Caco-2 (cell line): Measurements from ENCODE around the gene LRRC8C. TPM values are rescaled to one million over a fixed set of nuclear protein-coding genes. Genes with fewer than 3 reads are reported as not detected.

Experiments
- BruUV-seq: library from RNA; stranded (reverse); fragments of 400-500 nt; replicated peaks from 2 replicates; lab custom pipeline; 2021; lab: Mats Ljungman, UMichigan
- CTCF ChIA-PET: fragments of 300-600 bp; sonication (Branson Sonifier 250); formaldehyde crosslinking; loops from one replicate; lab custom pipeline; 2022; ENCODE audit warnings: antibody characterized with exemption; lab: Charles Lee
- POLR2A ChIA-PET: fragments of 300-600 bp; sonication (Branson Sonifier 250); formaldehyde crosslinking; loops from one replicate; lab custom pipeline; 2022; ENCODE audit warnings: antibody characterized with exemption; lab: Charles Lee
- DNase-seq, 2 experiments: peaks; one replicate each; pipeline versions ENCODE4 v3.0.0 to v3.0.0-alpha.2; 2020 to 2022
- H3K27me3 ChIP-seq: replicated peaks from 2 replicates; pipeline ENCODE4 v1.6.0; 2011; ENCODE audit warnings: low read length; ENCODE audit not compliant: control insufficient read depth, insufficient read depth
- H3K36me3 ChIP-seq: 2 replicates; pipeline ENCODE4 v1.5.1; 2011; ENCODE audit warnings: low read length; ENCODE audit not compliant: control insufficient read depth, insufficient read depth
- H3K4me1 ChIP-seq: fragments of 250-450 bp; sonication (Bioruptor Pico); 2 replicates; pipeline ENCODE4 v1.5.1; 2020; ENCODE audit warnings: mild to moderate bottlenecking
- H3K4me3 ChIP-seq: 2 replicates; pipeline ENCODE4 v1.5.1; 2011; ENCODE audit warnings: low read depth, mild to moderate bottlenecking, control low read depth, low read length
- H3K9me3 ChIP-seq: fragments of 250-450 bp; sonication (Bioruptor Pico); 2 replicates; pipeline ENCODE4 v1.5.1; 2020; ENCODE audit warnings: mild to moderate bottlenecking, moderate library complexity
- H3K27ac Mint-ChIP-seq: one replicate; pipeline ENCODE4 v1.8.0; 2022; ENCODE audit warnings: mixed read lengths; ENCODE audit not compliant: unreplicated experiment
- H3K27me3 Mint-ChIP-seq: one replicate; pipeline ENCODE4 v1.8.0; 2022; ENCODE audit warnings: mixed read lengths; ENCODE audit not compliant: insufficient read depth, unreplicated experiment
- H3K36me3 Mint-ChIP-seq: one replicate; pipeline ENCODE4 v1.8.0; 2022; ENCODE audit warnings: mild to moderate bottlenecking, mixed read lengths; ENCODE audit not compliant: insufficient read depth, unreplicated experiment
- H3K4me1 Mint-ChIP-seq: one replicate; pipeline ENCODE4 v1.8.0; 2022; ENCODE audit warnings: low read depth, mixed read lengths; ENCODE audit not compliant: unreplicated experiment
- H3K4me3 Mint-ChIP-seq: one replicate; pipeline ENCODE4 v1.8.0; 2022; ENCODE audit warnings: mild to moderate bottlenecking, moderate library complexity, mixed read lengths; ENCODE audit not compliant: unreplicated experiment
- H3K9me3 Mint-ChIP-seq: one replicate; pipeline ENCODE4 v1.8.0; 2022; ENCODE audit warnings: mixed read lengths; ENCODE audit not compliant: unreplicated experiment
- intact Hi-C: fragments of 100-400 bp; cut with micrococcal nuclease; formaldehyde crosslinking; loops from one replicate; pipeline ENCODE4 v1.10.0; 2022; ENCODE audit not compliant: unreplicated experiment
- total RNA-seq: library from RNA; stranded (reverse); gene quantifications from 2 replicates; pipeline ENCODE4 v1.2.3, GENCODE V29; 2022
- TF ChIP-seq, protein P1 (sequence below), 2 experiments: fragments of 200-600 bp in 1 of 2; IDR thresholded peaks; 1 replicate in 1 of 2; 2 replicates in 1 of 2; pipeline versions ENCODE4 v1.5.1 to v1.8.0; 2011 to 2022; ENCODE audit warnings: antibody characterized with exemption in 1 of 2, control low read depth in 1 of 2, inconsistent platforms in 1 of 2, low read depth in 1 of 2, low read length in 1 of 2, mild to moderate bottlenecking in 1 of 2, moderate library complexity in 1 of 2; ENCODE audit not compliant: insufficient read depth in 1 of 2, severe bottlenecking in 1 of 2, unreplicated experiment in 1 of 2

Gene LRRC8C
- total RNA-seq, 1 experiment from 2014 or later: 0.11 TPM

DNA sequence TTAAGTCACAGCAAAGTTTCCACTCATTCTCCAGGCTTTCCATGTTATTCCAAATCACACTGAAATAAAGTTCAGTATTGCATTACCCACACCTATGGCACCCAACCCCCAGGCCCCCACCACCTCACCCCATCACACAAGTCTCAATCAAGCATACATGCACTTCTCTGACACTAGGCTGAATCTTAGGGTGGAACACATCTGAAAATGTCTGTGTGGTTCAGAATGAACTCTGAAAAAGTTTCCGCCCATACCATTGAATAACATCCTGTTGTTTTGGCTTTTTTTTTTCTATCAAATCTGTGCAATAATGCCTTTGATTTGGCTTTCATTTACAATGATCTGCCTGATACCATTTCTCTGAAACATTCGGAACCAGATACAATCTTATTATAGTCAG lies 25.8 kb upstream of the LRRC8C start:
- TF ChIP-seq, protein P1, sequence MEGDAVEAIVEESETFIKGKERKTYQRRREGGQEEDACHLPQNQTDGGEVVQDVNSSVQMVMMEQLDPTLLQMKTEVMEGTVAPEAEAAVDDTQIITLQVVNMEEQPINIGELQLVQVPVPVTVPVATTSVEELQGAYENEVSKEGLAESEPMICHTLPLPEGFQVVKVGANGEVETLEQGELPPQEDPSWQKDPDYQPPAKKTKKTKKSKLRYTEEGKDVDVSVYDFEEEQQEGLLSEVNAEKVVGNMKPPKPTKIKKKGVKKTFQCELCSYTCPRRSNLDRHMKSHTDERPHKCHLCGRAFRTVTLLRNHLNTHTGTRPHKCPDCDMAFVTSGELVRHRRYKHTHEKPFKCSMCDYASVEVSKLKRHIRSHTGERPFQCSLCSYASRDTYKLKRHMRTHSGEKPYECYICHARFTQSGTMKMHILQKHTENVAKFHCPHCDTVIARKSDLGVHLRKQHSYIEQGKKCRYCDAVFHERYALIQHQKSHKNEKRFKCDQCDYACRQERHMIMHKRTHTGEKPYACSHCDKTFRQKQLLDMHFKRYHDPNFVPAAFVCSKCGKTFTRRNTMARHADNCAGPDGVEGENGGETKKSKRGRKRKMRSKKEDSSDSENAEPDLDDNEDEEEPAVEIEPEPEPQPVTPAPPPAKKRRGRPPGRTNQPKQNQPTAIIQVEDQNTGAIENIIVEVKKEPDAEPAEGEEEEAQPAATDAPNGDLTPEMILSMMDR (IDR thresholded peaks at IDR 0.05; ENCODE audit: insufficient read depth in 1 of 2, low read depth in 1 of 2, low read length in 1 of 2, severe bottlenecking in 1 of 2, unreplicated experiment in 1 of 2): no peak
- intact Hi-C loops: no loop called here

DNA sequence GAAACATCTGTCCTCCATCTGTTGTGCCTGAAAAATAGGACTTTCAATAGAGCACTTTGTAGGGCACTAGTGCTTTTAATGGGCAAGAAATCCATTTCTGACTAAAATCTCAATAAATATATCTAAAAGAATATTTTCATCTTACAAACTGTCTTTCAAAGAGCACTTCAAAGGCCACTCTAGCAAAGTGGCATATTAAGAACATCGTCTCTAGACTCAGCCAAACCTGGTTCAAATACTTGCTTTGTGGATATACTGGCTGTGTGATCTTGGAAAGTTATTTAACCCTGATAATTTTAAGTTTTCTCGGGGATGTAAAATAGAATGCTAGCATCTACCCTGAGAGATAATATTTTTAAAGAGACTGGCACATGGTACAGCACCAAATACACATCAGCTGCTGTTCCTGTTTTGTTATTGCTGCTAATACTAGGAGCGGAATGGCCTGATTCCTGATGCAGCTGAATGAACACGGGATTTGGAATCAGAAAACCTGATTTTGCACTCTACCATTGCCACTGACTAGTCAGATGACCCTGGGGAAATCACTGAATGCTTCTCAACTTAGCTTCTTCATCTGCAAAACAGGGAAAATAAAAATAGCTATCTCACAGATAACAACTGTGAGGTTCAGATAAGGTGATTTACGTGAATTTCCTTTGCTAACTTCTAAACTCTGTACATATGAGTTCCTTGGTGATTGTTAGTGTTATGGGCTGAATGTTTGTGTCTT lies 25.2 kb upstream of the LRRC8C start:
- Mint-ChIP-seq H3K4me3 (no peak overlapping the region), H3K27me3 (no peaks in the 10 kb centered on the region), H3K36me3 (no peaks in the 10 kb centered on the region), H3K27ac (no peak overlapping the region), H3K9me3 (no peaks in the 10 kb centered on the region), H3K4me1 (no peaks in the 10 kb centered on the region)
- TF ChIP-seq, protein P1 (IDR thresholded peaks at IDR 0.05; ENCODE audit: insufficient read depth in 1 of 2, low read depth in 1 of 2, low read length in 1 of 2, severe bottlenecking in 1 of 2, unreplicated experiment in 1 of 2): no peak
- no peaks in the 10 kb centered on the region for H3K36me3 ChIP-seq
- no peaks in the 10 kb centered on the region for H3K27me3 ChIP-seq
- no peaks in the 10 kb centered on the region for H3K4me1 ChIP-seq
- no peaks in the 10 kb centered on the region for H3K9me3 ChIP-seq
- no peak for DNase-seq
- intact Hi-C loops: no loop called here
- CTCF ChIA-PET: interaction anchor here (0.6 kb wide), 1 partner anchor 249 kb away, joined by 3 read pairs; no protein-coding TSS in a partner anchor
- BruUV-seq: no TSS peak
- no peak overlapping the region for H3K4me3 ChIP-seq
- POLR2A ChIA-PET: no interaction called here

More for the DNA sequence above, 25.8 kb upstream of the LRRC8C start:
- no peak for DNase-seq
- POLR2A ChIA-PET: no interaction called here
- Mint-ChIP-seq H3K9me3 (no peaks in the 10 kb centered on the region), H3K27me3 (no peaks in the 10 kb centered on the region), H3K4me3 (no peak overlapping the region), H3K36me3 (no peaks in the 10 kb centered on the region), H3K27ac (no peak overlapping the region), H3K4me1 (no peaks in the 10 kb centered on the region)
- Histone ChIP-seq H3K9me3 (no peaks in the 10 kb centered on the region), H3K36me3 (no peaks in the 10 kb centered on the region), H3K27me3 (no peaks in the 10 kb centered on the region), H3K4me1 (no peaks in the 10 kb centered on the region), H3K4me3 (no peak overlapping the region)
- BruUV-seq: no TSS peak
- CTCF ChIA-PET: interaction anchor here (0.6 kb wide), 1 partner anchor 248 kb away, joined by 3 read pairs; no protein-coding TSS in a partner anchor

DNA sequence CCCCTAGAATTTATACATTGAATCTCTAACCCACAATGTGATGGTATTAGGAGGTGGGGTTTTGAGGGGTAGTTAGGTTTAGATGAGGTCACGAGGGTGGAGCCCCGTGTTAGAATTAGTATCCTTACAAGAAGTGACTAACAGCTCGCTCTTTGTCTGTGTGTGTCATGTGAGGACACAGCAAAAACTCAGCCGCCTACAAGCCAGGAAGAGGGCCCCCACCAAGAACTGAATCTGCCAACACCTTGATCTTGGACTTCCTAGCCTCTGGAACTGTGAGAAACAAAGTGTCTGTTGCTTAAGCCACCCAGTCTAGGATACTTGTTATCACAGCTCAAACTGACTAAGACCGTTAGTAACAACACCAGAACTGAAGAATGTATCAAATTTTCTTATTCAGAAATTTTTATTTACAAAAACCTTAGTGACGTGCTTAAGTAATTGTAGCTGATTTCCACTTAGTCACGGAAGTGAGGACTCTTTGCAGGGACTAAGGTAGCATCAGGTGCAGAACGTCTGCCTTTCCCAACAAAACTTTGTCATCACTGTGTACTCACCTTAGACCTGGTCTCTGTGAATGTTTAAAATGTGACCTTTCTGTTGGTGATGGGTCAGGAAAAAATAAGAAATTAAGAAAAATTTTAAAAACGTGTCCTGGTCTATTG lies 24.5 kb upstream of the LRRC8C start:
- H3K36me3 Mint-ChIP-seq: no peaks in the 10 kb centered on the region
- Histone ChIP-seq H3K9me3 (no peaks in the 10 kb centered on the region), H3K27me3 (no peaks in the 10 kb centered on the region), H3K36me3 (no peaks in the 10 kb centered on the region), H3K4me3 (no peak overlapping the region), H3K4me1 (no peaks in the 10 kb centered on the region)
- no TSS peak for BruUV-seq
- TF ChIP-seq, protein P1 (IDR thresholded peaks at IDR 0.05; ENCODE audit: insufficient read depth in 1 of 2, low read depth in 1 of 2, low read length in 1 of 2, severe bottlenecking in 1 of 2, unreplicated experiment in 1 of 2): no peak
- DNase-seq: no peak
- H3K9me3 Mint-ChIP-seq: no peaks in the 10 kb centered on the region
- ChIA-PET POLR2A (no interaction called here), CTCF (no interaction called here)
- intact Hi-C loops: no loop called here
- H3K4me3 Mint-ChIP-seq: no peak overlapping the region
- H3K4me1 Mint-ChIP-seq: no peaks in the 10 kb centered on the region
- H3K27ac Mint-ChIP-seq: no peak overlapping the region
- H3K27me3 Mint-ChIP-seq: no peaks in the 10 kb centered on the region
